Fibroblast of pulmonary artery (primary cell): ENCODE results near the gene GNB3.

Experiments
- DNase-seq: peaks from one replicate; pipeline ENCODE4 v3.0.0-alpha.2; 2010; ENCODE audit warnings: low read depth
- H3K4me3 ChIP-seq: replicated peaks from 2 replicates; pipeline ENCODE4 v1.5.1; 2011; ENCODE audit warnings: low read depth, mild to moderate bottlenecking, control low read depth, low read length, moderate library complexity
- CTCF ChIP-seq: IDR thresholded peaks from 2 replicates; pipeline ENCODE4 v1.5.1; 2011; ENCODE audit warnings: mild to moderate bottlenecking, control low read depth, low read length, inconsistent platforms; ENCODE audit errors: missing control alignments

Gene GNB3

DNA sequence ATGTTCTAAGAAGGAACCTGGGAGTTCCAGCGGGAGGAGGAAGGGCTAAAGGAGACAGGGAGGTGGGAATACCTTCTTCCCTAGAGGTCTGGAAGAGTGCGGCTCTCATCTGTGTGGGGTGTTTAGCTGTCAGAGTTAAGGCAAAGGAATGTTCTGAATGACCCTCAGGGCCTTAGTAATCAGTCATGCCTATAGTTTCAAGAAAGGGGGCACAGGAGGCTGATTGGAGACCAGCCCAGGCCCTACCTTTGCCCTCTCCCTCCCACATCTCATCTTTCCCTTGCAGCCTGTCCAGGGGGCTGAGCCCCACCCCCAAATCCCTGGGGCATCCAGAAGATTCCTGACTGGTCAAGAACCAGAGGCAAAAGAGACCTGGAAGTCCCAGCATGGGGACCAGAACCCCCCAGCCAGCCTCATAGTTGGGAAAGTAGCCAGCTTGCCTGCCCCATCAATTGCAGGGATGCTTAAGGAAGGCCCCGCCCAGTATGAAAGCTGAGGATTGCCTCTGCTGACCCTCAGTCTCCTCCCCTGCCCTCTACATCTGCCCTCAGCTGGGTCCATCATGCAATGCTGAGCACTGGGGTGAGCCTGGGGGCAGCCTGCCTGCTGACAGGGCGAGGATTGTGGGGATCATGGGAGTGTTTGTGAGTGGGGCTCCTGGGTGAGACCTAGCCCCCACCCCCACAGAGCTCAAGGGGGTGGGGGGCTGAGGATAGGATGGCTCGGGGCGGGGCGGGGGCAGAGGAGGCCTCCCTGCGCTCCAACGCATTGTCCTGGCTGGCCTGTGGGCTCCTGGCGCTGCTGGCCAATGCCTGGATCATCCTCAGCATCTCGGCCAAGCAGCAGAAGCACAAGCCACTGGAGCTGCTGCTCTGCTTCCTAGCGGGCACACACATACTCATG lies 17.3 kb upstream of the GNB3 start:
- no peak for TF ChIP-seq CTCF
- H3K4me3 ChIP-seq: no peak overlapping the region
- DNase-seq: no peak

GRCh38 chr12:6824085-6824775 lies 16.5 kb upstream of the GNB3 start:
- no peak for DNase-seq
- TF ChIP-seq CTCF: no peak
- H3K4me3 ChIP-seq: no peak overlapping the region

GRCh38 chr12:6824901-6825381 lies 15.8 kb upstream of the GNB3 start:
- H3K4me3 ChIP-seq: peak overlapping the region; percentile 31
- DNase-seq: peak; percentile 44
- no peak for TF ChIP-seq CTCF

- DNase-seq: peak; percentile 88
- peak overlapping the region; percentile 31 for H3K4me3 ChIP-seq
- TF ChIP-seq CTCF: peak; percentile 93
Measured at GRCh38 chr12:6825398-6826124, 15.2 kb upstream of the GNB3 start.

DNA sequence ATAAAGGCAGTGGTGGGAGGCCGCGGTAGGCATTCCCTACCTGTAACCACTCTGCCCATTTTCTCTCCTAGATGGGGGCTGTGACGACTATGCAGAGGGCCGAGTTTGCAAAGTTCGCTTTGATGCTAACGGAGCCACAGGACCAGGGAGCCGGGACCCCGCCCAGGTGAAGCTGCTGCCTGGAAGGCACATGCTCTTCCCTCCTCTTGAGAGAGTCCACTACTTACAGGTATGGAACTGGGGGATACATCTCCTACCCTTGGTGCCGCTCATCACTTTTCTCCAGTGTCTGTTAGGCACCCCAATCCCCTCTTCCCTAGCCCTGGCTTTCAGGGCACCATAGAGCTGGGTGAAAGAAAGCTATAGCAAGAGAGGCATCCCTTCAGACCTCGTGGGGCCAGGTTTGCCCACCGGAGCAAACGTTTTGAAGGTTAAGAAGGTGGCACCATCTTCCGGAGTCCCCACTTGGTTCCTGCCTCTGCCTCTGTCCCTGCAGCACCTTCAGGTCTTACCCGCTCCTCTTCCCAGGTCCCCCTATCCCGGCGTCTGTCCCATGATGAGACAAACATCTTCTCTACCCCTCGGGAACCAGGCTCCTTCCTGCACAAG lies 14.5 kb upstream of the GNB3 start:
- no peak for DNase-seq
- TF ChIP-seq CTCF: no peak

DNA sequence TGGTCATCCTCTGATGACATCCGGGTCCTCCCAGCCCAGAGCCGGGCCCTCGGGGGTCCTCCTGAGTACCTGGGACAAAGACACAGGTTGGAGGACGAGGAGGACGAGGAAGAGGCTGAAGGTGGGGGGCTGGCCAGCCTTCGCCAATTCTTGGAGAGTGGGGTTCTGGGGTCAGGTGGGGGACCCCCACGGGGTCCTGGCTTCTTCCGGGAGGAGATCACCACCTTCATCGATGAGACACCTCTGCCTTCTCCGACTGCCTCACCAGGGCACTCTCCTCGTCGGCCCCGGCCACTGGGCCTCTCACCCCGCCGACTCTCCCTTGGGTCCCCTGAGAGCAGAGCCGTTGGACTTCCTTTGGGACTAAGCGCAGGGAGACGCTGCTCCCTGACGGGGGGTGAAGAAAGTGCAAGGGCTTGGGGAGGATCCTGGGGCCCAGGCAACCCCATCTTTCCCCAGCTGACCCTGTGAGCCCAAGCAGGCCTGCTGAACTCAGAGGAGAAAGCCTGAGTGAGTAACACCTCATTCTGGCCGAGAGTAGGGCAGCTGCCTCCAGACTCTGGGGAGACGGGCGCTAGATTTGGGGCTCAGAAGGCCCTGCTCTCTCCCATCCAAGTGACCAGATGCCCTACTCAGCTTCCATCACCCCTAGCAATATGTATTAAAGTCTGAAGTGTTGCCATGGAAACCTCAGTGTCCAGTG lies 13.8 kb upstream of the GNB3 start:
- no peak for DNase-seq
- H3K4me3 ChIP-seq: no peak overlapping the region
- no peak for TF ChIP-seq CTCF

More for the DNA sequence above, 14.5 kb upstream of the GNB3 start:
- H3K4me3 ChIP-seq: no peak overlapping the region
